Mononuclear cell (primary cell): ENCODE data around the gene WDR64. TPM values are rescaled to one million over a fixed set of nuclear protein-coding genes. Genes with fewer than 3 reads are reported as not detected.
"Not testable (repeated sequence)": the region's sequence is repeated elsewhere in the genome, so short reads cannot be mapped to it uniquely, and the experiment has no call there.

Source experiments
- H3K27me3 ChIP-seq: 2 replicates; pipeline ENCODE4 v1.6.0; 2011; ENCODE audit warnings: low read length, control low read depth; ENCODE audit not compliant: insufficient read depth
- H3K4me1 ChIP-seq: 2 replicates; pipeline ENCODE4 v1.5.1; 2011; ENCODE audit warnings: mild to moderate bottlenecking, low read length, control low read depth; ENCODE audit not compliant: insufficient read depth
- H3K4me3 ChIP-seq: 2 replicates; pipeline ENCODE4 v1.5.1; 2011; ENCODE audit warnings: mild to moderate bottlenecking, low read length, moderate library complexity
- H3K9me3 ChIP-seq: 2 replicates; pipeline ENCODE4 v1.5.1; 2011; ENCODE audit warnings: low read depth, mild to moderate bottlenecking, control low read depth, low read length
- total RNA-seq: library from RNA; depleted of rRNA; stranded (reverse); fragments of >200 nt; gene quantifications from one replicate; pipeline ENCODE4 v1.2.3, GENCODE V29; 2012

The WDR64 gene
- total RNA-seq, 1 donor = 0.10 TPM

- no peaks in the 10 kb centered on the region for H3K4me1 ChIP-seq
- no peaks in the 10 kb centered on the region for H3K9me3 ChIP-seq
- no peak overlapping the region for H3K4me3 ChIP-seq
Observed at GRCh38 chr1:241696815-241697639, 44.9 kb downstream of the WDR64 start.

DNA sequence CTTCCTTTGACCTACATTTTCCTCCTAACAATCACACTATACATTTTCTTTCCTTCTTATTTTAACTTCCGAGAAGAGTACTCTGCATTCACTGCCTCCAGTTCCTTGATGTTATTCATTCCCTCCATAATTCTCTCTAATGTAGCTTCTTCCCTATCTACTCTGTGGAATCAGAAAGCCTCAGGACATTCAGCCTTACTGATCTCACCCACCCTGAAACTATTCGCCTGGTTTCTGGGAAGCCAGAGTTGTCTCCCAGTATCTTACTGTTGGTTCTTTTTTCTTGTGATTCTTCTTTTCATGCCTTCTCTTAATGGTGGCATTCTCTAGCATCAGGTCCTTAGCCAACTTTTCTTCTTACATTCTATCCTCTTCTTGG is 45.5 kb downstream of the WDR64 start:
- H3K9me3 ChIP-seq = no peaks in the 10 kb centered on the region
- H3K4me1 ChIP-seq = no peaks in the 10 kb centered on the region
- peaks cover 9% of the 10 kb centered on the region for H3K27me3 ChIP-seq
- H3K4me3 ChIP-seq = no peak overlapping the region

More at GRCh38 chr1:241696815-241697639, 44.9 kb downstream of the WDR64 start:
- peaks cover 9% of the 10 kb centered on the region for H3K27me3 ChIP-seq

- H3K4me3 ChIP-seq = no peak overlapping the region
- no peaks in the 10 kb centered on the region for H3K4me1 ChIP-seq
- H3K27me3 ChIP-seq = peaks cover 7% of the 10 kb centered on the region
Observed at GRCh38 chr1:241698177-241698576, 46.1 kb downstream of the WDR64 start.

GRCh38 chr1:241701483-241702295 is 49.6 kb downstream of the WDR64 start:
- Histone ChIP-seq H3K27me3 (no peaks in the 10 kb centered on the region), H3K4me3 (no peak overlapping the region), H3K9me3 (no peaks in the 10 kb centered on the region), H3K4me1 (no peaks in the 10 kb centered on the region)

More at GRCh38 chr1:241698177-241698576, 46.1 kb downstream of the WDR64 start:
- H3K9me3 ChIP-seq = no peaks in the 10 kb centered on the region

- no peaks in the 10 kb centered on the region for H3K27me3 ChIP-seq
- no peak overlapping the region for H3K4me3 ChIP-seq
- no peaks in the 10 kb centered on the region for H3K9me3 ChIP-seq
- no peaks in the 10 kb centered on the region for H3K4me1 ChIP-seq
Observed at GRCh38 chr1:241702442-241703373, 50.6 kb downstream of the WDR64 start.

- not testable (repeated sequence) for H3K9me3 ChIP-seq, H3K4me3 ChIP-seq, H3K27me3 ChIP-seq, H3K4me1 ChIP-seq
Observed at GRCh38 chr1:241703739-241704138, 51.7 kb downstream of the WDR64 start.

GRCh38 chr1:241706257-241706656 is 54.2 kb downstream of the WDR64 start:
- H3K9me3 ChIP-seq = no peaks in the 10 kb centered on the region
- no peaks in the 10 kb centered on the region for H3K4me1 ChIP-seq
- H3K27me3 ChIP-seq = no peaks in the 10 kb centered on the region
- H3K4me3 ChIP-seq = no peak overlapping the region

GRCh38 chr1:241706967-241707366 is 54.9 kb downstream of the WDR64 start:
- H3K4me3 ChIP-seq = no peak overlapping the region
- H3K27me3 ChIP-seq = no peaks in the 10 kb centered on the region
- no peaks in the 10 kb centered on the region for H3K4me1 ChIP-seq
- H3K9me3 ChIP-seq = no peaks in the 10 kb centered on the region

GRCh38 chr1:241707442-241707841 is 55.4 kb downstream of the WDR64 start:
- Histone ChIP-seq H3K4me3 (no peak overlapping the region), H3K27me3 (no peaks in the 10 kb centered on the region), H3K9me3 (no peaks in the 10 kb centered on the region), H3K4me1 (no peaks in the 10 kb centered on the region)

- no peaks in the 10 kb centered on the region for H3K4me1 ChIP-seq
- no peaks in the 10 kb centered on the region for H3K9me3 ChIP-seq
- no peak overlapping the region for H3K4me3 ChIP-seq
- H3K27me3 ChIP-seq = no peaks in the 10 kb centered on the region
Observed at GRCh38 chr1:241711326-241711725, 59.2 kb downstream of the WDR64 start.

- Histone ChIP-seq H3K4me1 (no peaks in the 10 kb centered on the region), H3K27me3 (no peaks in the 10 kb centered on the region), H3K9me3 (no peaks in the 10 kb centered on the region), H3K4me3 (no peak overlapping the region)
Observed at GRCh38 chr1:241713316-241713715, 61.2 kb downstream of the WDR64 start.

GRCh38 chr1:241714321-241715218 is 62.5 kb downstream of the WDR64 start:
- H3K4me1 ChIP-seq = no peaks in the 10 kb centered on the region
- no peak overlapping the region for H3K4me3 ChIP-seq
- H3K9me3 ChIP-seq = no peaks in the 10 kb centered on the region
- no peaks in the 10 kb centered on the region for H3K27me3 ChIP-seq

- Histone ChIP-seq H3K4me1 (no peaks in the 10 kb centered on the region), H3K4me3 (no peak overlapping the region), H3K27me3 (no peaks in the 10 kb centered on the region), H3K9me3 (no peaks in the 10 kb centered on the region)
Observed at GRCh38 chr1:241715435-241715834, 63.4 kb downstream of the WDR64 start.

GRCh38 chr1:241715956-241716355 is 63.9 kb downstream of the WDR64 start:
- Histone ChIP-seq H3K27me3 (no peaks in the 10 kb centered on the region), H3K4me1 (no peaks in the 10 kb centered on the region), H3K9me3 (no peaks in the 10 kb centered on the region), H3K4me3 (no peak overlapping the region)
